GM21360 (cell line): ENCODE results near the gene INTS3.

Experiments
- ATAC-seq: cut with Tn5 transposase; IDR thresholded peaks from one replicate; pipeline ENCODE4 v1.9.1; 2021; ENCODE audit warnings: mild to moderate bottlenecking, moderate library complexity; ENCODE audit not compliant: unreplicated experiment

INTS3 gene

DNA sequence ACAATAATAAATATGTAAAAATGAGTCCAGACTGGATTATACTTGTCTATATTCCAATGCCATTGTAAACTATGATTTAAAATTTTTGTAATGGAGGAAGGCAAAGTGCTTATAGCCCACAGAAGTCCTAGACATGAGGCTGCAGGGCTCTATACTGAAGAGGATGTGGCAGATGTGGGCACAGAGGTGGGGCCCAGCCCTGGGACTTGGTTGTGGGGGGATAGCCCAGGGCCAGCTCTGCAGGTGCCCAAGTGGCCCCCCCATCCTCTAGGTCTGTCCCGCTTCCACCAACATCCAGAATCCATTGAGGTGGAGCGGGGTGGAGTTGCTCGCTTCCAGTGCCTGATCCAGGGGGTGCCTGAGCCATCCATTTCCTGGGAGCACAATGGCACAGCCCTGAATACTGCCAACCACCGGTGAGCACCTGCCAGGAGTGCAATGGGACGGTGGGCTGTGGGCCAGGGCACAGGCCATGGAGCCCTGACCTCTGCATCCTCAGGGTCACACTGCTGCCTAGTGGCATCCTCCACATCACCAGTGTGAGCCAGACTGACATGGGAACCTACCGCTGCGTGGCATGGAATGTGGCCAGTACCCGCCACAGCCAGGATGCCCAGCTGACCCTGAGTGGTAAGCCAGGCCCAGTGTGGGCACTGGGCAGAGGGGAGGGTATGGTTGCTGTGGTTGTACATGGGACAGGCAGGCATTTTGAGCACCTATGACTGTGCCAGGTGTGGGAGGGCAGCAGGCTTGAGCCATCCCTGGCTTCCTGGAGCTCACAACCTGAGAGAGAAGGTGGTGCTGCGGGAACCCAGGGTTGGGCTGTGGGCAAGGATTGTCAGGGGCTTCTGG lies 68.3 kb downstream of the INTS3 start:
- ATAC-seq = no peak

DNA sequence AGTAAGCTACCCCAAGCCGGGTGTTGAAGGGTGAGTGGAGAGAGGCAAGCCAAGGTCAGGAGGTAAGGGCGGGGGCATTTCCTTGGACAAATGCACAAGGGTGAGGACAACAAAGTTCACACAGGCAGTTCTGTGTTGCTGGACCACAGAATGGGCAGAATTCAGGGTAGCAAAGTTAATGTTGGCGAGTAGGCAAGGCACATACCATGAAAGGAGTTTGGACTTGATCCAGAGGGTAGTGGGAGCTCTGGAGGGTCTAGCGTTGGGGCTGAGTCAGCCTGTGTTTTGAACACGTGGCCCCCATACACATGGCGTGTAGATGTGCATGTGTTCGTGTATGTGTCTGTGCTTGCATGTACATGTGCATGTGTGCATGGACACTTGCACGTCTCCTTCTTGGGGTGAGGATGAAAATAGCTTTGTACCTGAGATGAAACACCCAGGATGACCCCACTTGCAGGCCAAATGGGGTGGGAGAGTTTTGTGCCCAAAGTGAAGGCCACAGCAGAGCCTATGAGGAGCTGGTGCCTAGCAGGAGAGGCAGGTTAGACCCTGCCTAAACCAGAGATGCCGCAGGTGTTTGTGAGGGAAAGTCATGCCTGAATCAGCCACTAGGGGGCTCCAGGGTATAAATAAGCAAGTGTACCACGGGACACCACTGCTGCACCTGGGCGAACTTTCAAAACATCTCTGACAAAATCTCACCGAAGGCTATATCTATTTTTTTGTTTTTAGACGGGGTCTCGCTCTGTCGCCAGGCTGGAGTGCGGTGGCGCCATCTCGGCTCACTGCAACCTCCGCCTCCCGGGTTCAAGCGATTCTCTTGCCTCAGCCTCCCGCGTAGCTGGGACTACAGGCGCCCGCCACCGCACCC lies 69.2 kb downstream of the INTS3 start:
- no peak for ATAC-seq

DNA sequence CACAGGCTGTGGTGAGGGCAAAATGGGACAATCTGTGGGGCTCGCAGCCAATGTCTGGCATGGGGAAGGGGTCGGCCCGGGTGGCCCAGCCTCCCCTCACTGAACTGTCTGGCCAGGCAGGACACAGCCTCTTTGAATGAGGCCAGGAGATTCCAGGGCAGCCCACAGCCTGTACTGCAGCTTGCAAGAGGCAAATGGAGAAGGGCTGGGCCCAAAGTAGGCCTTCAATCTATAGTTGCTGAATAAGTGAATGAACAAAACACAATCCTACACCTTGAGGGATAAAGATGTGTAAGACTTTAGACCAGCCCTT lies 70.6 kb downstream of the INTS3 start:
- no peak for ATAC-seq

DNA sequence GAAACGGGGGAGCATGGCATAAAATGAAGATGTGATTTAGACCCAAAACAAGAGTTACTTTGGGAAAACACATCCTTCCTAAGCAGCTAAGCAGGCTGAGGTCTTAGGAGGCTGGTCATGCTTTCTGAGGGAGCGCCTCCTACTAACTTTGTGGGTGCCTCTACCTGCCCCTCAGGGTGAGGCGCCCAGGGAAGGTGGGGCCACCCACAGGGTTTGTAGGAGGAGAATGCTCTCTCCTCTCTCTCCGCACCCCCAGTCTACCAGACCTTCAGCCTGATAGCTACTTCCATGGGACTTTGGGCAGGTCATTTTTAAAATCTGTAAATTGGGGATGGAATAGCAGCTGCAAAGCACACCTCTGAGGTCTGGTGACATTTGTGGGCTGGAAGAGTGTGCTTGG lies 71.2 kb downstream of the INTS3 start:
- ATAC-seq = no peak

DNA sequence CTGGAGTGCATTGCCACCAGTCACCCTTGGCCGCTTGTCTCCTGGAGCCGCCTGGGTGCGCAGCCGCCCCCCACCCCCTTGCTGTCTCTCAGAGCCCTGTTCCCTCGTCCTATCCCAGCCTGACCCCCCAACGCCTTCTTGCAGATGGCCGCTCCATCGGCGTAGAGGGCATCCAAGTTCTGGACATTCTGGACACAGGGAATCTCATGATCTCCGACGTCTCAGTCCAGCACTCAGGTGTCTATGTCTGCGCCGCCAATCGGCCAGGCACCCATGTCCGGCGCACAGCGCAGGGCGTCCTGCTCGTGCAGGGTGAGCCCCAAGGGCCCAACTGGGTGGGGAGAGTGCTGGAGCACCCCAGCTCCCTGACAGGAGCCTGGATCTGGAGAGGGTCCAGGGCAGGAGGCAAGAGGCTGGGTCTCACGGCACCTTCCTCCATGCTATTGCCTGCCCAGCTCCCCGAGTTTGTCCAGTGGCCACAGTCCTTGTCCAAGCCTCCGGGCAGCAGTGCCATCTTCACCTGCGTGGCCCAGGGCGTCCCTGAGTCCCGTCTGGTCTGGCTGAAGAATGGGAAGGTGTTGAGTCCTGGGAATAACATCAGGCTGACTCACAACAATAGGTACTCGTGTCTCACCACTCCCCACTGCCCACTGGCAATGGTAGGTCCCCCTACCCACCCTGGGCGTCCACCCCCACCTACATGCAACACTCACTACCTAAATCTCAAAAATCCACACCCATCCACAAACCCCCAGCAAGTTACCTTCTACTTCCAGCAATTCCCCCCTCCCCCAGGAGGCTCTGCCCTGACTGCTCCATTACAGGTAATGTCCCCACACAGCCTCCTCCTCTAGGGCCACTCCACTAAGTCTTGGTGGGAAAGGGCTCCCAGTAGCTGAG lies 72.0 kb downstream of the INTS3 start:
- no peak for ATAC-seq

DNA sequence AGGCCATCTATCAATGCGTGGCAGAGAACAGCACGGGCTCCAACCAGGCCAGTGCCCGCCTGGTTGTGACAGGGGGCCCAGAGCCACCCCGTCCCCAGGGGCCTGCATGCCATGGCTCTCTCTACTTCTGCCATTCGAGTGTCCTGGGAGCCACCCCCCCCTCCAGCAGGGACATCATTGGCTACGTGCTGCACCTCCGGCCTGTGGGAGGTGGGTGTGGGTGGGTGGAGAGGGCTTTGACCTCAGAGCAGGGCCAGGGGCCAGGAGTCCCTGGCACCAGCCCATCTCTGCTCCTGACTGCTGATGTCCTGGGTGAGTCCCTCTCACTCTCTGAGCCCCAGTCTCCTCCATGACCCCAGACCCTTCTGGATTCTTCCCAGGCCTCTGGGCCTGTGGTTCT lies 72.7 kb downstream of the INTS3 start:
- ATAC-seq = no peak

DNA sequence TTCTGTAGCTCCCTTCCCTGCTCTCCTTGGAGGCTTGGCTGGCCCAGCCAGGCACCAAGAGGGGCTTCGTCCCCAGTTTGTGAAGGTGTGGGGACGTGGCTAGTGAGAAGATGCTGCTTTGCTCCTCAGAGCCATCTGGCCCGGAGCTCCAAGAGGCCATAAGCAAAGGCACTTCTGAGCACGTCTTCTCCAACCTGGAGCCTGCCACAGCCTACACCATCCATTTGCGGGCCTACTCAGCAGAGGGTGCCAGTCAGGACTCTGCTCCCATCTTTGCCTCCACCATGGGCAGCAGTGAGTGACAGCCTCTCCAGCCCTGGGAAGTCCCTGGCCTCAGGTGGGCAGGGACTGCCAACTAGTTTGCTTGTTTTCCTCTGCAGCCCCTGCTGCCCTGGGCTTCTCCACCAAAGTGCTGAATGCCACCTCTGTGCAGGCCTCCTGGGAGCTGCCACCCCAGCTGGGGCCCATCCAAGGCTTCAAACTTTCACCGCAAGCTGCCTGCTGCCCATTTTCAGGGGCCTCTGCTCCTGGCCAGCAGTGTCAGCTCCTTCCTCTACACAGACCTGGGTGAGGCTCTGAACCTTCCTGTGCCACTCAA lies 73.3 kb downstream of the INTS3 start:
- no peak for ATAC-seq

DNA sequence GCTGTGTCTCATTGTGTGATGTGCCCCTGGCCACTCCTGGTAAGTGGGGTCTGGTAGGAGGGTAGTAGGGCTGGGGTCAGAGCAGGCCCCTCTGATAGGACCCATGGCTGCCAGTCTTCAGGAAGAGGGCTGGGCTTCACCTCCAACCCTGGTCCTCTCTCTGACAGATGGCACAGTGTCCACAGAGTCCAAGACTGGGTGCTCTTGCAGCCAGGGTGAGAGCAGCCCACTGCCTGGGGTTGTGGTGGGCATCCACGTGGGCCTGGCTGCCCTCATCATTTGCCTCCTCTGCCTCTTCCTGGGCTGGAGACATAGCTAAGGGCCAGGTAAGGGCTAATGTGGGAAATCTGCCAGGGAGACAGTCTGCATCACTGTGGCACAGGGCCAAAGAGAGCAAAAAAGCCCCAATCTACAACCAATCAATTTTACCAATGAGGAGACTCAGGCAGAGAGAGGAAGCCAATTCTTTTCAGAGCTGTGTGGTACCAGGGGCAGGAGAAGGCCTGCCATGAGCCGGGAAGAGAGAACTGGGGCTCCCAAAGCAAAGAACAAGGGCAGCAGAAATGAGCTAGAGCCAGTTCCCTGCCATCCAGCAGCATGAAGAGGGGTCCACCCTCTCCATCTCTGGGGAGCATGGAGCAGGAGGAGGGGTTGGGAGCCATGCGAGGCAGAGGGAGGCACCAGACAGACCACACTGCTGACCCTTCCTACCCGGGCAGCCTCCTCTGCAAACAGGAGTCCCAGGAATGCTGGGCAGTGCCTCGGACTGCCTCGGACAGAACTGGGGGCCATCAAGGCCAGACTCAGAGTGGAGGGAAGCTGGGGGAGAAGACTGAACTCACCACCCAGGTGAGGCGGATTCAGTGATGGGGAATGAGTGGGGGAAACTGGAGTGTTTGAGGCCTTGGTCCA lies 74.2 kb downstream of the INTS3 start:
- ATAC-seq = no peak

DNA sequence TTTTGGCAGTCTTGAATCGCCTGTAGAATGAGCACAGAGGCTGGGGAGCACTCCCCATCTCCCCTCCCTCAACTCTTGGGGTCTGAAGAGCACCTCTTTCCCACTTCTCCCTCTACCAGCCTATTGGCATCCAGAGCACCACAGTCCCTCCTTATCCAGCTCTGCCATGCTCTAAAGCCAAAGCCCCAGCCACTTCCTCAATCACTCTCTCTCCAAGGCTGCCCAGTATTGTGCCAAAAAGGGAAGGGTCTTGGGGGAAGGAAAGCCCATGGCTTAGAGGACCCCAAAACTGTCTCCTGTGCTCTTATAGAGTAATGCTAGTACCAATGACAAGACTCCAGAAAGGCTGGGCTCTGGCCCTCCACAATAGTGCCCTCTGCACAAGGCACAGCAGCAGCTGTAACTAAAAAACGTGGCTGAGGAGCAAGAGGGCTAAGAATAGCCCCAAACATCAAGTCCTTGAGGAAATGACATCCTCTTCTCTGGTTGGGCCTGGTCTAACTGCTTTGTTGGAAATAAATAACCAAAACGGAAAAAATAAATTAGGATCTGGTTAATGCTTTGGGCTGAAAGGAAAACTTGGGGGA lies 75.7 kb downstream of the INTS3 start:
- no peak for ATAC-seq

DNA sequence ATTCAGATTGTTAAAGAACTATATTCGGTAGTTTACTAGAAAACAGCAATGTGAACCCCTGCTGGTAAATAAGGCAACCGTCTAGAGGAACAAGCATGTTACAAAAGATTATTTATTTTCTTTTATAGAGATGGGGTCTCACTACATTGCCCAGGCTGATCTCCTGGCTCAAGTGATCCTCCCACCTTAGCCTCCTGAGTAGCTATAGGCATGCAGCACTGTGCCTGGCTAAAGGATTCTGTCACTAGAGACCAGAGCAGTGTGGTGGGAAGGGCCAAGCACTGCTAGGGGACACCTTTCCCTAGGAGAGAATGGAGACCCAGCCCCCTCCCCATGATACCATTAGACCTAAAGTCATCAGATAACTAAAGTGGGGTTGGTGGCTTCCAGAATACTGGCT lies 76.3 kb downstream of the INTS3 start:
- no peak for ATAC-seq

DNA sequence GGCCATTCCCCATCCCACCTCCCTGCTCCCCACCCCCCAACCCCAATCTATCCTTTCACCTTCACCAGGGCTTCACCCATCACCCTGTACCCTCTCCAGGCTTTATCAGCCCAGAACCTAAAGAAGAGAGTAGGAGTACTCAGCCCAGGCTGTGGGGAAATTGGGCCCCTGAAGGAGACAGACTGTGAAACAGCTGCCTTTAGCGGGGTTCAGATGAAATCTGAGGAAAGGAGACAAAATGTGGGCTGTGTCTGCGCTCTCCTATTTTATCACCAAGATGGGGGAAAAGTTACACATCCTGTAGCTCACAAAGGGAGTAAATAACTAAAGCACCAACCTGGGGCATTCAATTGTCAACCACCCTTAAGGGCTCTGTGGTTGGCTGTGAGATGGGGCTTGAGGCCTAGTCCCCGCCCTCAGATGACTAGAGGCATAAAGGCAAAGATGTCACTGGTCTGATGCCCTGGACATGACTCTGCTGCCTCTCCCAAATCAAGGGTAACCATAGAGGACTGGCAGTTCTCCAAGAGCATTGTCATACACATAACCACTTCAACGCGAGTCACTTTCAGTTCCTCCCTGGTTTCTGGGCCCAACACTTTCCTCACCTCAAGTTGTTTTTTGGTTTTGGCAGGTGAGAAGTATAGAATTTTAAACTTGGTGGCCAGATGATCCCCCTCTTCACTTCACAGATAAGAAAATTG lies 77.3 kb downstream of the INTS3 start:
- ATAC-seq = peak; percentile 84

DNA sequence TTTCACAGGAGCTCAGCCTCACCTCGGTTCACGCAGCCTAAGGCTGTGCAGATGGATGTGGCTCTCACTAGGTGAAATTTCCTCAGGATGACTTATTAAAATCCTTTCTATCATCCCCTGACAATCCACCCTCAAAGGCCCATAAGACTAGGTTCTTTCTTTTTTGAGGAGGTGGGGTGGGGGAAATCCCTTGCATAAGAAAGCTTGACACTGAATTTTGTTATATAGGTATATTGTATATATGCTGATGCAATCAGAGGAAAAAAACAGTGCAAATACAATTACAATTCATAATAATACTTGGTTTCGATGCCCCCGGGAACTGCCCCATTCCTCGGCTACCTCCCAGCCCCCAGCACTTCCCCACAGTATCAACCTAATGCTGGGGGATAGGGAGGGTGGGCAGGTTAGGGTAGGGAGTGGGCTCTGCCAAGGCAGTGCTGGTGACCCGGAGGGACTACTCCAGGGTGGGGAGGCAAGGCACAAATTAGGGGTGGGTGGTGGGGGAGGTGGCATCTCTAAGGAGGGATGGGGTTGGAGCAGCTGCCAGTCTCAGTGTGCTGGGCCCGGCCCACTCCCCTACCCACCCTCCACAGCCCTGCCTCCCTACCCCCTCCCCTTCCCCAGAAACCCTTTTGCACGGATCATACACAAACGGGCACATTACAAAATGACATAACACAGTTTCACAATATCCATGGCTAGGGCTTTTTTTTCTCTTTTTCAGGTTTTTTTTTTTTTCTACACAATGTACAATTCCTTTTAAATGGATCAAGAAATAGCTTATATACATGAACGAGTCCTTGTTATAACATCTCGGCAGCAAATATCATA lies 78.3 kb downstream of the INTS3 start:
- peak; percentile 14 for ATAC-seq

DNA sequence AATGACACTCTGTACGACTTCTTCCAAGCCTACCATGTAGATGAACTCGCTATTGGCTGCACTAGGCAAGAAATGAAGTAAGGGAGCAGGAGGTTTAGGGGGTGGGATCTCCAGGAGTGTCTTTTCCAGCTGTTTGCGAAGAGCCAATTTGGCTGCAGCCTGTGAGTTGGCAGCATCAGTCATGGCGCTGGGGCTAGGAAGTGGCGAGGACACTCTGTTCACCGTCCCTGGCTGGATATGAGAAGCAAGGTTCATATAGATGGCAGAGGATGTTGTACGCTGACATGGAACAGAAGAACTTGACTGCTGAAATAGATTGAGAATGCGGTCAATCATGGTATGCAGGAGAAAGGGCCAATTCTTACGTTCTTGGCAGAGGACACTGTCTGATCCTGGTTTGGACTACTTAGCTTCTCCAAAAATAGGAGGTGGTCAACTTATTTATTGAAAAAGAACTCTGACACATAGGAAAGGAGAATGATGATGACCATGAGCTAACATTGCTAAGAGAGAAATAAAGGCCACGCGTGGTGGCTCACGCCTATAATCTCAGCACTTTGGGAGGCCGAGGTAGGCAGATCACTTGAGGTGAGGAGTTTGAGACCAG lies 88.5 kb downstream of the INTS3 start:
- no peak for ATAC-seq

DNA sequence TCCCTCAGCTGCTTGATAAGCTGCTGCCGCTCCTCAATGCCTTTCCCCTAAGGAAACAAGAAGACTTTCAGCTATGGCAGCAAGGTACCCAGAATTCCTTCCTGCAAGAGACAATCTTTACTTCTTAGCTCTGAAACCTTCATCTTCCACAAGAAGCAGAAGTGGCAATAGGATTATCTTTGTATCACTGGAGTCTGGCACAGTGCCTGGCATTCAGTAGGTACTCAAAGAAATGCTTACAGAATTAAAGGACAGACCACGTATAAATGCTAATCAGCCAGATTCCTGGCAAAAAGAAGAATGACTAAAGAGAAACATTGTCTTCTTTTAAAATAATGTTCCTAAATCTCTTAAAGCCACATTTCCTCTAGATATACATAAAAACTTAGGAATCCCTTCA lies 91.0 kb downstream of the INTS3 start:
- ATAC-seq = no peak
